Measurements from ENCODE around the gene DRICH1.
"Not testable (repeated sequence)": the region's sequence is repeated elsewhere in the genome, so short reads cannot be mapped to it uniquely, and the experiment has no call there.

DRICH1 gene

DNA sequence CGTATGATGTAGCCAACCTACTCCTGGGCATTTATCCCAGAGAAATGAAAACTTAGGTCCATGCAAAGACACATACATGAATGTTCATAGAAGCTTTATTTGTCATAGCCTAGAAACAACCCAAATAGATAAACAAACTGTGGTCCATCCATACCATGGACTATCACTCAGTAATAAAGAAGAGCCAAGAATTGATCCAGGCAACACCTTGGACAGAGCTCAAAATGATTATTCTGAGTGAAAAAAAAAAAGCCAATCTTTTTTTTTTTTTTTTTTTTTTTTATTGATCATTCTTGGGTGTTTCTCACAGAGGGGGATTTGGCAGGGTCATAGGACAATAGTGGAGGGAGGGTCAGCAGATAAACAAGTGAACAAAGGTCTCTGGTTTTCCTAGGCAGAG is 71.9 kb downstream of the DRICH1 start:
- not testable (repeated sequence) for H3K36me3 ChIP-seq (ENCODE audit: control insufficient read depth, insufficient read depth, low read length); H3K27ac ChIP-seq (ENCODE audit: insufficient read depth, low read length, poor library complexity, severe bottlenecking); H3K9me3 ChIP-seq (ENCODE audit: control insufficient read depth, low read length); H3K4me3 ChIP-seq (ENCODE audit: insufficient read depth, low read depth, low read length, poor library complexity, severe bottlenecking); H3K4me1 ChIP-seq (ENCODE audit: control insufficient read depth, insufficient read depth, low read length, poor library complexity, severe bottlenecking); DNase-seq; H3K27me3 ChIP-seq (replicated peaks; ENCODE audit: control insufficient read depth, insufficient read depth, low read length, poor library complexity, severe bottlenecking)
